Pancreas (tissue), 10 donors: ENCODE measurements around the gene STMND1. TPM values are rescaled to one million over a fixed set of nuclear protein-coding genes. Genes with fewer than 3 reads are reported as not detected.

Source experiments
- ATAC-seq, 4 donors: fragments of 200-7000 bp; cut with Tn5 transposase; one replicate each; pipeline versions ENCODE4 v1.8.0 to v1.9.1; 2020; ENCODE audit warnings: mild to moderate bottlenecking in 4 of 4, moderate library complexity in 4 of 4
- DNase-seq, 6 donors: peaks; one replicate each; pipeline ENCODE4 v3.0.0-alpha.2; 2020
- FAIRE-seq: peaks from 2 replicates; lab custom pipeline; 2012; peaks lifted over from hg19 to GRCh38; lab: Jason Lieb, UNC
- H3K27ac ChIP-seq, 4 donors: fragments of 200-600 bp; sonication (generic); 1 replicate in 3 of 4; 2 replicates in 1 of 4; pipeline versions ENCODE4 v1.5.0 to v1.8.0; 2020
- H3K27me3 ChIP-seq, 4 donors: fragments of 200-600 bp; one replicate each; pipeline ENCODE4 v1.8.0; 2021
- H3K36me3 ChIP-seq, 3 donors: fragments of 200-600 bp; sonication (generic) in 1 of 3; one replicate each; pipeline versions ENCODE4 v1.5.0 to v1.8.0; 2020 to 2021
- H3K4me1 ChIP-seq, 3 donors: fragments of 200-600 bp; one replicate each; pipeline ENCODE4 v1.8.0; 2021
- H3K4me3 ChIP-seq, 4 donors: fragments of 200-600 bp; sonication (generic) in 2 of 4; one replicate each; pipeline versions ENCODE4 v1.5.0 to v1.8.0; 2020 to 2021
- H3K9me3 ChIP-seq, 4 donors: fragments of 200-600 bp; one replicate each; pipeline ENCODE4 v1.8.0; 2021
- CTCF ChIP-seq, 4 donors: fragments of 200-600 bp; sonication (generic) in 3 of 4; IDR thresholded peaks; one replicate each; pipeline versions ENCODE4 v1.5.0 to v1.8.0; 2021; ENCODE audit warnings: antibody characterized with exemption in 4 of 4
- WGBS, 2 donors: extraction: QIAGEN DNeasy Blood & Tissue Kit; methylation state at CpG; one replicate each; pipeline ENCODE4 v1.1.7; 2013; 5-methylcytosine and 5-hydroxymethylcytosine counted together
- intact Hi-C, 3 donors: fragments of 100-400 bp; cut with DNase I; formaldehyde crosslinking; loops; one replicate each; pipeline versions ENCODE4 v1.11.1 to v1.14.2; 2022
- polyA plus RNA-seq, 2 donors: library from polyadenylated mRNA; stranded (reverse); fragments of 200-250 nt; gene quantifications; one replicate each; pipeline ENCODE4 v1.2.3, GENCODE V29; 2013
- total RNA-seq, 6 donors: library from RNA; stranded (reverse); fragmentation: NEBNext Ultra II Directional in 4 of 6; extraction: Animal tissue kit (Norgen Biotek cat#: 25700) in 4 of 6; gene quantifications; one replicate each; pipeline versions ENCODE4 v1.2.1 to v1.2.4, GENCODE V29; 2021 to 2023
- donor health status: healthy with polysubstance abuse.
- donor health status: DM: no; HTN: no; CAD: no; lungs with moderate emphysema.
- donor health status: DM: no; HTN: no; CAD: no.
- donor health status: control.
- donor health status: control.
- donor health status: Bipolar disorder and iron deficiency.
- donor health status: DM: yes; HTN: yes; CAD: no.
- donor health status: DM: no; HTN: no; CAD: no.
- donor health status: DM: no; HTN: no; CAD: no.
- donor health status: DM: yes; HTN: yes; CAD: no.

STMND1 gene
- total and polyA plus RNA-seq, 8 donors, result 0.21 to 3.8 (median 1.4) TPM

GRCh38 chr6:17167327-17167979 lies 65.6 kb downstream of the STMND1 start:
- WGBS, 2 donors, result 17 to 24% methylated on average over 9 of the region's 9 CpGs
- DNase-seq, result peak in 5 of 6 donors; percentile 49 to 74 (median 57)
- no peak overlapping the region for H3K27ac ChIP-seq
- no peak overlapping the region for H3K4me3 ChIP-seq
- H3K9me3 ChIP-seq, result no peaks in the 10 kb centered on the region
- no peak for FAIRE-seq
- peak in 2 of 4 donors; percentile 41 to 42 for TF ChIP-seq CTCF (IDR thresholded peaks at IDR 0.05)
- intact Hi-C loops, result no loop called here
- ATAC-seq, result peak; percentile 92 to 100 (median 98)
- no peaks in the 10 kb centered on the region for H3K36me3 ChIP-seq
- H3K27me3 ChIP-seq, result no peaks in the 10 kb centered on the region
- H3K4me1 ChIP-seq, result no peaks in the 10 kb centered on the region

GRCh38 chr6:17169291-17169690 lies 67.4 kb downstream of the STMND1 start:
- no peaks in the 10 kb centered on the region for H3K4me1 ChIP-seq
- no peak for ATAC-seq
- H3K36me3 ChIP-seq, result no peaks in the 10 kb centered on the region
- FAIRE-seq, result no peak
- no peak overlapping the region for H3K27ac ChIP-seq
- 85 to 86% methylated on average over 6 of the region's 6 CpGs for WGBS, 2 donors
- intact Hi-C loops, result no loop called here
- H3K9me3 ChIP-seq, result no peaks in the 10 kb centered on the region
- TF ChIP-seq CTCF (IDR thresholded peaks at IDR 0.05), result no peak
- no peaks in the 10 kb centered on the region for H3K27me3 ChIP-seq
- DNase-seq, result no peak
- H3K4me3 ChIP-seq, result no peak overlapping the region

GRCh38 chr6:17169711-17170110 lies 67.9 kb downstream of the STMND1 start:
- no peak for DNase-seq
- 88 to 94% methylated on average over 6 of the region's 6 CpGs for WGBS, 2 donors
- FAIRE-seq, result no peak

GRCh38 chr6:17172836-17173470 lies 71.1 kb downstream of the STMND1 start:
- FAIRE-seq (no peak), DNase-seq (no peak), ATAC-seq (no peak)
- 53 to 56% methylated on average over 4 of the region's 4 CpGs for WGBS, 2 donors
- no peaks in the 10 kb centered on the region for H3K36me3 ChIP-seq
- intact Hi-C loops, result no loop called here
- H3K9me3 ChIP-seq, result no peaks in the 10 kb centered on the region
- no peak overlapping the region for H3K4me3 ChIP-seq
- no peak overlapping the region for H3K27ac ChIP-seq
- no peaks in the 10 kb centered on the region for H3K4me1 ChIP-seq
- TF ChIP-seq CTCF (IDR thresholded peaks at IDR 0.05), result no peak
- no peaks in the 10 kb centered on the region for H3K27me3 ChIP-seq

More at GRCh38 chr6:17169711-17170110, 67.9 kb downstream of the STMND1 start:
- no peak overlapping the region for H3K27ac ChIP-seq
- no peaks in the 10 kb centered on the region for H3K4me1 ChIP-seq
- ATAC-seq, result no peak
- intact Hi-C loops, result no loop called here
- H3K27me3 ChIP-seq, result no peaks in the 10 kb centered on the region
- H3K36me3 ChIP-seq, result no peaks in the 10 kb centered on the region
- no peak overlapping the region for H3K4me3 ChIP-seq
- H3K9me3 ChIP-seq, result no peaks in the 10 kb centered on the region
- no peak for TF ChIP-seq CTCF (IDR thresholded peaks at IDR 0.05)

- H3K27me3 ChIP-seq, result no peaks in the 10 kb centered on the region
- H3K27ac ChIP-seq, result no peak overlapping the region
- 49 to 55% methylated on average over 2 of the region's 2 CpGs for WGBS, 2 donors
- ATAC-seq, result no peak
- no peaks in the 10 kb centered on the region for H3K4me1 ChIP-seq
- no peak for TF ChIP-seq CTCF (IDR thresholded peaks at IDR 0.05)
- H3K4me3 ChIP-seq, result no peak overlapping the region
- no peaks in the 10 kb centered on the region for H3K9me3 ChIP-seq
- FAIRE-seq, result no peak
- H3K36me3 ChIP-seq, result no peaks in the 10 kb centered on the region
- no peak for DNase-seq
- intact Hi-C loops, result no loop called here
Measured at GRCh38 chr6:17178326-17178725, 76.5 kb downstream of the STMND1 start.
